ENCODE measurements around the gene MCM9. TPM values are rescaled to one million over a fixed set of nuclear protein-coding genes. Genes with fewer than 3 reads are reported as not detected.
A peak's percentile ranks its signal among the peaks of the same experiment; 100 is the strongest.

MCM9 gene
- total and polyA plus RNA-seq, 2 donors (not counting 1 experiment from before 2014, with no cell fraction given), result 1.2 to 9.6 TPM

GRCh38 chr6:118903138-118903537 is 31.8 kb downstream of the MCM9 start:
- TF ChIP-seq CTCF (conservative IDR thresholded peaks at IDR 0.05 in 1 of 2, IDR thresholded peaks at IDR 0.05 in 1 of 2; ENCODE audit: low read depth in 1 of 2, low read length in 2 of 2) (no peak), EZH2 (IDR thresholded peaks at IDR 0.05; ENCODE audit: low read length, missing control alignments) (no peak)
- Histone ChIP-seq H3K36me3 (ENCODE audit: control insufficient read depth, insufficient read depth, low read length) (no peaks in the 10 kb centered on the region), H4K20me1 (ENCODE audit: control insufficient read depth, extremely low read depth, insufficient read depth, low read length) (no peaks in the 10 kb centered on the region), H2AFZ (ENCODE audit: low read length) (no peak overlapping the region), H3K4me2 (ENCODE audit: extremely low read depth, insufficient read depth, low read length) (no peak overlapping the region), H3K27me3 (ENCODE audit: control insufficient read depth, insufficient read depth, low read length) (no peaks in the 10 kb centered on the region), H3K9me3 (ENCODE audit: control insufficient read depth, insufficient read depth, low read depth, low read length) (no peaks in the 10 kb centered on the region), H3K9ac (ENCODE audit: insufficient read depth, low read length) (no peak overlapping the region), H3K79me2 (ENCODE audit: control insufficient read depth, insufficient read depth, low read length) (peaks cover 24% of the 10 kb centered on the region), H3K4me3 (replicated peaks in 1 of 4; ENCODE audit: control extremely low read depth in 1 of 4, insufficient read depth in 1 of 4, low read depth in 3 of 4, low read length in 4 of 4) (no peak overlapping the region), H3K4me1 (ENCODE audit: control insufficient read depth, extremely low read depth, insufficient read depth, low read length) (no peaks in the 10 kb centered on the region), H3K27ac (ENCODE audit: insufficient read depth, low read length) (no peak overlapping the region)
- DNase-seq (ENCODE audit: low read depth in 2 of 2), result no peak

- no peak overlapping the region for H3K4me3 ChIP-seq (replicated peaks in 1 of 4; ENCODE audit: control extremely low read depth in 1 of 4, insufficient read depth in 1 of 4, low read depth in 3 of 4, low read length in 4 of 4)
- no peaks in the 10 kb centered on the region for H3K36me3 ChIP-seq (ENCODE audit: control insufficient read depth, insufficient read depth, low read length)
- H4K20me1 ChIP-seq (ENCODE audit: control insufficient read depth, extremely low read depth, insufficient read depth, low read length), result no peaks in the 10 kb centered on the region
- no peak overlapping the region for H3K9ac ChIP-seq (ENCODE audit: insufficient read depth, low read length)
- no peak overlapping the region for H3K27ac ChIP-seq (ENCODE audit: insufficient read depth, low read length)
- no peak overlapping the region for H2AFZ ChIP-seq (ENCODE audit: low read length)
- TF ChIP-seq CTCF (conservative IDR thresholded peaks at IDR 0.05 in 1 of 2, IDR thresholded peaks at IDR 0.05 in 1 of 2; ENCODE audit: low read depth in 1 of 2, low read length in 2 of 2) (no peak), EZH2 (IDR thresholded peaks at IDR 0.05; ENCODE audit: low read length, missing control alignments) (no peak)
- DNase-seq (ENCODE audit: low read depth in 2 of 2), result peak; percentile 12 to 65
- H3K79me2 ChIP-seq (ENCODE audit: control insufficient read depth, insufficient read depth, low read length), result peaks cover 28% of the 10 kb centered on the region
- no peak overlapping the region for H3K4me2 ChIP-seq (ENCODE audit: extremely low read depth, insufficient read depth, low read length)
- no peaks in the 10 kb centered on the region for H3K27me3 ChIP-seq (ENCODE audit: control insufficient read depth, insufficient read depth, low read length)
- H3K4me1 ChIP-seq (ENCODE audit: control insufficient read depth, extremely low read depth, insufficient read depth, low read length), result no peaks in the 10 kb centered on the region
- no peaks in the 10 kb centered on the region for H3K9me3 ChIP-seq (ENCODE audit: control insufficient read depth, insufficient read depth, low read depth, low read length)
Measured at GRCh38 chr6:118902726-118903125, 32.2 kb downstream of the MCM9 start.

- no peak overlapping the region for H3K9ac ChIP-seq (ENCODE audit: insufficient read depth, low read length)
- H3K79me2 ChIP-seq (ENCODE audit: control insufficient read depth, insufficient read depth, low read length), result peaks cover 50% of the 10 kb centered on the region
- H3K36me3 ChIP-seq (ENCODE audit: control insufficient read depth, insufficient read depth, low read length), result no peaks in the 10 kb centered on the region
- no peaks in the 10 kb centered on the region for H4K20me1 ChIP-seq (ENCODE audit: control insufficient read depth, extremely low read depth, insufficient read depth, low read length)
- H3K27me3 ChIP-seq (ENCODE audit: control insufficient read depth, insufficient read depth, low read length), result no peaks in the 10 kb centered on the region
- DNase-seq (ENCODE audit: low read depth in 2 of 2), result no peak
- no peak overlapping the region for H3K27ac ChIP-seq (ENCODE audit: insufficient read depth, low read length)
- H3K4me3 ChIP-seq (replicated peaks in 1 of 4; ENCODE audit: control extremely low read depth in 1 of 4, insufficient read depth in 1 of 4, low read depth in 3 of 4, low read length in 4 of 4), result no peak overlapping the region
- peaks cover 2% of the 10 kb centered on the region for H3K4me1 ChIP-seq (ENCODE audit: control insufficient read depth, extremely low read depth, insufficient read depth, low read length)
- no peak overlapping the region for H2AFZ ChIP-seq (ENCODE audit: low read length)
- no peak for TF ChIP-seq CTCF (conservative IDR thresholded peaks at IDR 0.05 in 1 of 2, IDR thresholded peaks at IDR 0.05 in 1 of 2; ENCODE audit: low read depth in 1 of 2, low read length in 2 of 2)
- TF ChIP-seq EZH2 (IDR thresholded peaks at IDR 0.05; ENCODE audit: low read length, missing control alignments), result no peak
- H3K4me2 ChIP-seq (ENCODE audit: extremely low read depth, insufficient read depth, low read length), result no peak overlapping the region
- no peaks in the 10 kb centered on the region for H3K9me3 ChIP-seq (ENCODE audit: control insufficient read depth, insufficient read depth, low read depth, low read length)
Measured at GRCh38 chr6:118899948-118900347, 35.0 kb downstream of the MCM9 start.
